ENCODE results near the gene HOMEZ.
A peak's percentile ranks its signal among the peaks of the same experiment; 100 is the strongest.
"Not testable (repeated sequence)": the region's sequence is repeated elsewhere in the genome, so short reads cannot be mapped to it uniquely, and the experiment has no call there.

HOMEZ gene

DNA sequence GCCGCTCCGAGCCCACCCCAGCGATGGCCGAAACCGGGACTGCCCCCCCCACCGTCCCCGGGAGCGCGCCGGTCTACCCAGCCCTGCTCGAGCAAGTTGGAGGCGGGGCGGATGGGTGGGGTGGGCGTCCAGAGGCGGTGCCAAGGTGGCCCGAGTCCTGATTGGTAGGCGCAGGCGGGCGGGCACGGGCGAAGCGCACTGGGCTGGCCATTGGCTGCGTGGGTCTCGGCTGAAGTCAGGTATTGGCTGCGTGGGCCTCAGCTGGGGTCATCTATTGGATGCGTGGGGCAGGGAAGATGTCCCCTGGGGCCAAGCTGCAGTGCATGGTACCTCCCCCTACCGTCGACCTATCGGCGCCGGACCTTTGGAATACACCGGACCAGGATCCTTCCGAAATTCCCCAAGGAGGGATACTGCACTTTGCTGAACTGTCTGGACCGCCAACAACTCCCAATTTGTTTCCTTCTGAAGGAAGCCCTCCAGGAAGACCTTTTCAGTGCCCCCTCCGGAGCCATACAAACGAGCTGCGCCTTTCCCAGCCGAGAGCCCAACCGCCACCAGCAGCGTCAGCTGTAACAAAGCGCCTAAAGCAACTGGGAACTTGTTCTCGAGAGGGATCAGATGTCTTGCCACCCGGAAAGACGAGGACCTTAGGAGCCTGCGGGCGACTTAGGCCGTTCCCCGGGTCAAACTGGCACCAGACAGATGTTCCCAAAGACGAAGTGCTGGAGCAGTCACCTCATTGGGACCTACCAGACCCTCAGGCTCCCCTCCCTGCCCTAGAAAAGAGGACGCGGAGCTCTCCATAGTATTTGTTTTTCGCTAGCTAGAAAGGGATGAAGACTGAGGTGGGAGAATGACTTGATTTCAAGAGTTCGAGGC lies at the start of gene HOMEZ:
TSS of gene HOMEZ (minus strand) at position 113 of the 882 bp plus-strand sequence. CDS start 180 bp downstream, outside the sequence.
- DNase-seq (ENCODE audit: low read depth in 2 of 2, low spot score in 1 of 2): peak; percentile 94 to 97

- no peak for DNase-seq (ENCODE audit: low read depth in 2 of 2, low spot score in 1 of 2)
Observed at GRCh38 chr14:23335623-23336022, 49.7 kb upstream of the HOMEZ start.

GRCh38 chr14:23327947-23328744 lies 42.2 kb upstream of the HOMEZ start:
- peak; percentile 30 to 43 for DNase-seq (ENCODE audit: low read depth in 2 of 2, low spot score in 1 of 2)

DNA sequence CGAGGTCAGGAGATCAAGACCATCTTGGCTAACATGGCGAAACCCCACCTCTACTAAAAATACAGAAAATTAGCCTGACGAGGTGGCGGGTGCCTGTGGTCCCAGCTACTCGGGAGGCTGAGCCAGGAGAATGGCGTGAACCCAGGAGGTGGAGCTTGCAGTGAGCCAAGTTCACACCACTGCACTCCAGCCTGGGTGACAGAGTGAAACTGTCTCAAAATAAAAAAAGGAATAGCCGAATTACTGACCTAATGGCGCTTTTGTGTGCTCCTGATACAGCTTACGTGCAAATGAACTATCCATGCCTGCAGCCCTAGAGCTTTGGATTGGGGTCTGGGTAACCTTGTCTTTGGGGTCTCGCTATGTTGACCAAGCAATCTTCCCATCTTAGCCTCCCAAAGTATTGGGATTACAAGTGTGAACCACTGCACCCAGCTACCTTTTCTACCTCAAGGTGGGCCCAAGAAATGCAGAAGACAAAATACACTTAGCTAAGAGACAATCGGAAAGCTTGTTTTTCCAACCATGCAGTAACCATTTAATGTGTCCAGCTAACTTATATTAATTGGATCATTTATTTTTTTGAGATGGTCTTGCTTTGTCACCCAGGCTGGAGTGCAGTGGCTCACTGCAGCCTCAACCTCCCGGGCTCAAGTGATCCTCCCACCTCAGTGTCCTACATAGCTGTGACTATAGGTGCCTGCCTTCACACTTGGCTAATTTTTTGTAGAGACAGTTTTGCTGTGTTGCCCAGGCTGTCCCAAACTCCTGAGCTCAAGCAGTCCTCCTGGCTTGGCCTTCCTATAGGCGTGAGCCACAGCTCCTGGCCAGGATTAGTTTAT lies 40.8 kb upstream of the HOMEZ start:
- DNase-seq (ENCODE audit: low read depth in 2 of 2, low spot score in 1 of 2): no peak

DNA sequence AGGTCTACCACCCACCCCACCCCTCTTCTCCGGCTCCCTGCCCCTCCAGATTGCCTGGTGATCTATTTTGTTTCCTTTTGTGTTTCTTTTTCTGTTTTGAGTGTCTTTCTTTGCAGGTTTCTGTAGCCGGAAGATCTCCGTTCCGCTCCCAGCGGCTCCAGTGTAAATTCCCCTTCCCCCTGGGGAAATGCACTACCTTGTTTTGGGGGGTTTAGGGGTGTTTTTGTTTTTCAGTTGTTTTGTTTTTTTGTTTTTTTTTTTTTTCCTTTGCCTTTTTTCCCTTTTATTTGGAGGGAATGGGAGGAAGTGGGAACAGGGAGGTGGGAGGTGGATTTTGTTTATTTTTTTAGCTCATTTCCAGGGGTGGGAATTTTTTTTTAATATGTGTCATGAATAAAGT lies 39.8 kb upstream of the HOMEZ start:
- not testable (repeated sequence) for DNase-seq (ENCODE audit: low read depth in 2 of 2, low spot score in 1 of 2)

DNA sequence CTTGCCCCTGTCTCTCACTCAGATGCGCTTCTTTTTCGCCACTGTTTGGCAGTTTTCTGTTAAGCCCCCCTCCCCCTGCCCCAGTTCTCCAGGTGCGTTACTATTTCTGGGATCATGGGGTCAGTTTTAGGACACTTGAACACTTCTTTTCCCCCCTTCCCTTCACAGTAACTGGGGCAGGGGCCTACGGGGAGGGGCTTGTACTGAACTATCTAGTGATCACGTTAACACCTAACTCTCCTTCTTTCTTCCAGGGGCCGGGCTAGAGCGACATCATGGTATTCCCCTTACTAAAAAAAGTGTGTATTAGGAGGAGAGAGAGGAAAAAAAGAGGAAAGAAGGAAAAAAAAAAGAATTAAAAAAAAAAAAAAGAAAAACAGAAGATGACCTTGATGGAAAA lies 39.1 kb upstream of the HOMEZ start:
- DNase-seq (ENCODE audit: low read depth in 2 of 2, low spot score in 1 of 2): no peak

DNA sequence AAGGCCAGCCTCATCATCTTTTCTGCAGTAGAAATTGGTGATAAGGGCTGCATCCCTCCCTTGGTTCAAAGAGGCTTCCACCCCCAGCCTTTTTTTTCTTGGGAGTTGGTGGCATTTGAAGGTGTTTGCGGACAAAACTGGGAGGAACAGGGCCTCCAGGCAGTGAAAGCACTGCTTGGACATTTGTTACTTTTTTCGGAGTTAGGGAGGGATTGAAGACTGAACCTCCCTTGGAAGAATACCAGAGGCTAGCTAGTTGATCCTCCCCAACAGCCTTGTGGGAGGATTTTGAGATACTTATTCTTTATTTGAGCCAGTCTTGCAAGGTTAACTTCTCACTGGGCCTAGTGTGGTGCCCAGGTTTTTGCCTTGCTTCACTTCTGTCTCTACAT lies 38.5 kb upstream of the HOMEZ start:
- no peak for DNase-seq (ENCODE audit: low read depth in 2 of 2, low spot score in 1 of 2)

DNA sequence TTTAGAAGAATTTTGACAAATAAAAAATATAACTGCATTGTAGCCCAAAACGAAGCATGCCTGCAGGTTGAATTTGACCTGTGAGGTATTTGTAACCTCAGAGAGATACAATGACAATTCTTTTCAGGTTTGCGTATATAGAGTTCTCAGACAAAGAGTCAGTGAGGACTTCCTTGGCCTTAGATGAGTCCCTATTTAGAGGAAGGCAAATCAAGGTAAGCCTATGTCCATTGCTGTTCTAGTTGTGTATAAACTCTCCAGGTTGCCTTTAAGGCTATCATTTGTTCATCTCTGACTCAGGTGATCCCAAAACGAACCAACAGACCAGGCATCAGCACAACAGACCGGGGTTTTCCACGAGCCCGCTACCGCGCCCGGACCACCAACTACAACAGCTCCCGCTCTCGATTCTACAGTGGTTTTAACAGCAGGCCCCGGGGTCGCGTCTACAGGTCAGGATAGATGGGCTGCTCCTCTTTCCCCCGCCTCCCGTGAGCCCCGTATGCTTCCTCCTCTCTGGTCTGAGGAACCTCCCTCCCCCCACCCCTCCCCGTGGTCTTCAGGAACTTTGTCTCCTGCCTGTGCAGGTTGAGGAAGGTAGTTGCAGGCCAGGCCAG lies 38.0 kb upstream of the HOMEZ start:
- DNase-seq (ENCODE audit: low read depth in 2 of 2, low spot score in 1 of 2): no peak

DNA sequence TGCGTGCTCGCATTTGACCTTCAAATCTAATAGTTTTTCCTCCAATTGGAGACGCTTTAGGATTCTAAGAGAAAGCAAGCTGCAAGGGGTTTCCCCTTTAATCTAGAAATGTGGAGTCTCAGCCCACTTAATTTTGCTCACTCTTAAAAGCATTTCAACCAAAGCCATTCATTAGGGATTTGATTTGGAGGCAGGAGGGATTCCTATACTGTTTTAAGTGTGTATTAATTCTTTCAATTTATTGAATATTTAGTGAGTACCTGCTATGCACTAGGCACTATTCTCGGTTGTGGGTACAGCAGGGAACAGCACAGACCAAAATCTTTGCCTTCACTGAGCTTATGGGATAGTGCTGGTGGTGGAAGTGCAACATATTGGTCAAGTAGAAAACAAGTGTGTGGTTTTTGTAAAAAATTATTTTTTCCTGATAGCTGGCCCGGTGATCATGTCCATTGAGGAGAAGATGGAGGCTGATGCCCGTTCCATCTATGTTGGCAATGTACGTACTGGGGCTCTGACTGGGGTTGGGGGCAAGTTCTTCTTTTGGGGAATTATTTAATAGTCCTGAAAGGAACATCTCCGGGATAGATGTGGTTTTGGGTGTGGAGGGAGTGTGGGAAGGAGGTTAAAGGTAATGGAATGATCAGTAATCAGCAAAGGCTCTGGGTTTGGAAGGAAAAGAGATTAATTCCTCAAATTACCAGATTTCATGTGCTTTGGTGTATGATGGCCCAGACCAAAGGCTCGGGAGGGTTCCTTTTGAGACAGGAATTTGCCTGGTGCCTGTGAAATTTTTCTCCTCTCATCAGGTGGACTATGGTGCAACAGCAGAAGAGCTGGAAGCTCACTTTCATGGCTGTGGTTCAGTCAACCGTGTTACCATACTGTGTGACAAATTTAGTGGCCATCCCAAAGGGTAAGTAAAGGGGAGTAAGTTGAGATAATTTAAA lies 36.9 kb upstream of the HOMEZ start:
- no peak for DNase-seq (ENCODE audit: low read depth in 2 of 2, low spot score in 1 of 2)

DNA sequence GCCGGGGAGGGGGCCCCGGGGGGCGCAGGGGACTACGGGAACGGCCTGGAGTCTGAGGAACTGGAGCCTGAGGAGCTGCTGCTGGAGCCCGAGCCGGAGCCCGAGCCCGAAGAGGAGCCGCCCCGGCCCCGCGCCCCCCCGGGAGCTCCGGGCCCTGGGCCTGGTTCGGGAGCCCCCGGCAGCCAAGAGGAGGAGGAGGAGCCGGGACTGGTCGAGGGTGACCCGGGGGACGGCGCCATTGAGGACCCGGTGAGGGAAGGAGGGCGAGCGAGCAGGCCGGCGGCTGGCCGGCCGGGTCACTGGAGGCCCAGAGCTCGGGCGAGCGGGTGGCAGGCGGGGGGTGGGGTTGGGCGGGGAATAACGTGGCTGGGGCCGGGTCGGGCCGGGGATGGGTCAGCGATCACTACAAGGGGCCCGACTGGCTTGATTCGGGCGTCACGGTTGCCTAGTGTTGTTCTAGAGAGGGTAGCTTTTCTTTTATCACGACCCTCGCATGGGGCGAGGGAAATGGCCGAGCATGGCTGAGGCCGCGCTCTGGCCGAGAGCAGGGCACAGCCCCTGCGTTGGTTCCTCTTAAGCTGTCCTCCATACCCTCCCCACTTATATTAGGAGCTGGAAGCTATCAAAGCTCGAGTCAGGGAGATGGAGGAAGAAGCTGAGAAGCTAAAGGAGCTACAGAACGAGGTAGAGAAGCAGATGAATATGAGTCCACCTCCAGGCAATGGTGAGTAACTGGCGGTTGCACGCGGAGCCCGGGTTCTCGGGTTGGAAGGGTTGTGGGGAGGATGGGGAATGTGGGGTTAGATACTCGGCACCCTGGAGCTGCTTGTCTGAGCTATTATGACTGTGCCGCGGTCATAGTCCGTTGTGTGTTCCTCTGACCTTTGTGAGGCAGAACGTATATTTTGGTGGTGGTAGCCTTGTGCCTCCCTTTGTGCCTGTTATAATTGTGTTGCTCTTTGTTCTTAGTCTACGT lies 35.9 kb upstream of the HOMEZ start:
- peak; percentile 5 to 21 for DNase-seq (ENCODE audit: low read depth in 2 of 2, low spot score in 1 of 2)

- DNase-seq (ENCODE audit: low read depth in 2 of 2, low spot score in 1 of 2): peak; percentile 92 to 95
Observed at GRCh38 chr14:23320584-23321571, 34.9 kb upstream of the HOMEZ start, which contains the start of gene PABPN1. PABPN1 (plus strand) TSS chr14:23321457; CDS start chr14:23321470, 13 bp downstream.

GRCh38 chr14:23319746-23320583 lies 34.0 kb upstream of the HOMEZ start:
- DNase-seq (ENCODE audit: low read depth in 2 of 2, low spot score in 1 of 2): no peak

GRCh38 chr14:23316300-23316699 lies 30.4 kb upstream of the HOMEZ start:
- no peak for DNase-seq (ENCODE audit: low read depth in 2 of 2, low spot score in 1 of 2)

DNA sequence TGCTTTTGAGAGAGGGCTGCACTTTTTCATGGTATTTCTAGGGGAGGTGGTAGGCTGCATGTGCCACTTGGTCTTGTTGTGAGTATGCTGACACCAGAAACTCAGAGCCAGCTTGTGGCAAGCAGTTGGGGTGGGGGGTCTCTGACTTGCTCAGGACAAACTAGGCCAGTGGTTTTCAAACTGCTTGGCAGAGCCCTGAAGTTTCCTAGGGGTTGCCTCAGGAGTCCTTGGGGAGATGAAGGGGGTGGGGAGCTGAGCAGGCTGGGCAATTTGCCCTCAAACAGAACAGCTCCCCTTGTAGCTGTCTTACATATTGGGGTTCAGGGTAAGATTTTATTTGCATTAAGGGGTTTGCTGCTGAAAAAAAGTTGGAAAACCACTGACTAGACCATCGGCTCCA lies 24.6 kb upstream of the HOMEZ start:
- DNase-seq (ENCODE audit: low read depth in 2 of 2, low spot score in 1 of 2): no peak

- DNase-seq (ENCODE audit: low read depth in 2 of 2, low spot score in 1 of 2): no peak
Observed at GRCh38 chr14:23308721-23309445, 23.0 kb upstream of the HOMEZ start.

Measured in stimulated activated CD8-positive, alpha-beta memory T cell treated with anti-CD3 and anti-CD28 coated beads, Interleukin-4, amount 100 ng/mL, for 4 hours (primary cell).